HS-27A (cell line): ENCODE data around the gene EIF3L.

Source experiments
- DNase-seq: peaks from one replicate; pipeline ENCODE4 v3.0.0-alpha.2; 2012; ENCODE audit warnings: low read depth, missing footprints

Gene EIF3L

GRCh38 chr22:37854946-37855345 lies 5.7 kb downstream of the EIF3L start:
- no peak for DNase-seq

GRCh38 chr22:37855462-37855861 lies 6.2 kb downstream of the EIF3L start:
- no peak for DNase-seq

DNA sequence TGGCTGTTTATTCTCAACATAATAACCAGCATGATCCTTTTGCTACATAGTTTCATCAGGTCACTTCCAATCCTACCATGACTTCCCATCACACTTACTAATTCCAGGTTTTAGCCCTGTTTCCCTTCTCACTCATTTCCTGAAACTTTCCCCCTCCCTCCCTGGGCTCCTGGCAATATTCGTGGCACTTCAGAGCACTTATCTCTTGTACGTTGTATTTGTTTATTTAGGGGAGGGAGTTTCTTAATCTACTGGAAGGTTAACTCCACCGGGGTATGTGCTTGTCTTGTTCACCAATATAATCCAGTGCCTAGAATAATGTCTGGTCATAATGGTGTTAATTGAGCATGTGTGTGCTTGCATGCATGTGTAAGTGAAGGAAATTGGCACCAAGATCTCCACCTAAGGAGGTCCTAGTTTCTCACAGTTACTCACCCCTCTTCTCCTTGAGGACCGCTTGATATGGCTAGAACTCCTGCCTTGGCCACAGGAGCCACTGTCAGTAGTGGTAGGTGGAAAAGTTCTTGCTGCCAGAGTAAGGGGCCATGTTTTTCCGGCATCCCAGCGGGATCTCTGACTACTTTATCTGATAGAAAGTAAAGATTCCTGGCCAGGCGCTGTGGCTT lies 11.7 kb downstream of the EIF3L start:
- no peak for DNase-seq

GRCh38 chr22:37862570-37863325 lies 13.5 kb downstream of the EIF3L start:
- no peak for DNase-seq

- no peak for DNase-seq
Observed at GRCh38 chr22:37865510-37865909, 16.3 kb downstream of the EIF3L start.

GRCh38 chr22:37870273-37870672 lies 21.1 kb downstream of the EIF3L start:
- DNase-seq, result no peak

- DNase-seq, result no peak
Observed at GRCh38 chr22:37880668-37881440, 31.6 kb downstream of the EIF3L start.

DNA sequence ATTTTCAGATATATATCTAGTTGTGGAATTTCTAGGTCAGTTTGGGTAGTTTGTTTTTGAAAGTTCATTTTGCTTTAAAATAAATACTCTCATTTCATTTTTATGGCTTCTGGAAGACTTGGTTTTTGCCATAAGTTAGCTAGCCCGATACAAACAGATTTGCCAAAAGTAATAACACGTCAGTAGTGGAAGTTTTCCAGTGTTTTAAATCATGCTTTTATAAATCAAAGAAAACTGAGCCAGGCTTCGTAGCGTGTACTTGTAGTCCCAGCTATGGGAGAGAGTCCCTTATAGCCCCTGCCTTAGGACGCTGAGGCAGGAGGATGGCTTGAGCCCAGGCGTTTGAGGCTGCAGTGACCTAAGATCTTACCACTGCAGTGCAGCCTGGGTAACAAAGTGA lies 35.2 kb downstream of the EIF3L start:
- no peak for DNase-seq

GRCh38 chr22:37887584-37888378 lies 38.6 kb downstream of the EIF3L start:
- DNase-seq, result no peak

GRCh38 chr22:37891926-37892325 lies 42.7 kb downstream of the EIF3L start:
- no peak for DNase-seq

GRCh38 chr22:37892566-37893335 lies 43.5 kb downstream of the EIF3L start:
- DNase-seq, result no peak

- no peak for DNase-seq
Observed at GRCh38 chr22:37893583-37893983, 44.4 kb downstream of the EIF3L start.

- no peak for DNase-seq
Observed at GRCh38 chr22:37894939-37895670, 45.9 kb downstream of the EIF3L start.

- no peak for DNase-seq
Observed at GRCh38 chr22:37896181-37896592, 47.0 kb downstream of the EIF3L start.

DNA sequence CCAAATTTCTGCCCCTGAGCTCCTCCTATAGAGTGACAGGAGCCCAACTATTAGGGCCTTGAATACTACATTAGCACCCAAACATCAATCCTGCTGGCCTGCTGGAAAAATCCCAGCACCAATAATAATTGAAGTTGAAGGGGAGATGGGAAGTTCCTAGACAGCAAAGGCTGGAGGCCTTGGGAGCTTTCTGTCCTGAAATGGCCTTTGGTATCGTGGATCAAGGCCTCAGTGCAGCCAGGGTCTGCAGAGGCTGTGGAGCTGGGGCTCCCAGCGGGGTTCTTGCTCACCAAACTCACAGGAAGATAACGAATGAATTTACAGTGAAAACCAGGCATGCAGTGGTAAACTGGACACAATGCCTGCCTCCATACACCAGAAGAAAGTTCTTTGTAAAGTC lies 47.7 kb downstream of the EIF3L start:
- DNase-seq, result no peak

DNA sequence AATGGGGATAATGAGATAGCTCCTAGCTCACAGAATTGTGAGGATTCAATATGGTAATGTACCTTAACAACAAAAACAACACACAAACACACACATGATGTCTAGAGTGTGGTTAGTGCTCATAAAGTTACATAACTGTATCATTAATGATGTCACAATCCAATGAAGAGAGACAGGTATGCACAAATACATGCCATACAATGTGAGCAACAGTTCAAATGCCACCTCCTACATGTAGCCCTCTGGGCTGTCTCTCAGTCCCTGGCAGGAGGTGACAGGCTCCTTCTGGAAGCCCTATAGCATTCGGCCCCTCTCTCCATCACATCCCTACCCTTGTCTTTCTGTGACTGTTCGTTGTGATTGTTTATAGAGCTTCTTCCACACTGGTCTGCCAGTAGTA lies 48.6 kb downstream of the EIF3L start:
- no peak for DNase-seq

- DNase-seq, result no peak
Observed at GRCh38 chr22:37898441-37899181, 49.4 kb downstream of the EIF3L start.

GRCh38 chr22:37904572-37905533 lies 55.6 kb downstream of the EIF3L start:
- peak; percentile 91 for DNase-seq
